ENCODE data around the gene SHROOM3. TPM values are rescaled to one million over a fixed set of nuclear protein-coding genes. Genes with fewer than 3 reads are reported as not detected.
A peak's percentile ranks its signal among the peaks of the same experiment; 100 is the strongest.

The SHROOM3 gene
- total RNA-seq, 1 experiment from 2014 or later: 27.6 TPM

DNA sequence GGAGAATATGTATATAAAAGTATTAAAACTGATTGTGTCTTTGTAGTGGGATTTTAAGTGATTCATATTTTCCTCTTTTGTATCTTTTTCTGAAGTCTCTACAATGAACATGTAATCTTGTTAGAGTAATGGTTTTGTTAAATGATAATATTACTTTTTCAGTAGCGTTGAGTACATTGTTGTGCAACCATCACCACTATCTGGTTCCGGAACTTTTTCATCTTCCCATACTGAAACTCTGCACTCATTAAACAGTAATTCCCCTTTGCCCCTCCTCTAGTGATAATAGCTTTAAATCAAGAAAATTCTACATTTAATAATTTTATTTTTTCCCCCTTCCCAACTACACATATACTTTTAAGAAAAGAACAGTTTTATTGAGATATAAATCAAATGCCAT lies 23.3 kb downstream of the SHROOM3 start:
- H3K9me3 ChIP-seq (ENCODE audit: control insufficient read depth, low read depth, low read length): peaks cover 5% of the 10 kb centered on the region
- H3K23ac ChIP-seq (ENCODE audit: insufficient read length, low read depth, low read length): no peak overlapping the region
- no peaks in the 10 kb centered on the region for H3K79me2 ChIP-seq (ENCODE audit: insufficient read depth, low read length)
- no peak overlapping the region for H2BK20ac ChIP-seq (ENCODE audit: low read depth, low read length, poor library complexity, severe bottlenecking)
- H3K4me2 ChIP-seq (ENCODE audit: insufficient read depth, insufficient read length, low read length): no peak overlapping the region
- Mint-ChIP-seq H3K9me3 (peaks cover 7 to 18% of the 10 kb centered on the region in 2 experiments), H3K36me3 (ENCODE audit: insufficient read depth in 1 of 3, low read depth in 3 of 3) (peaks cover 8 to 19% (median 18%) of the 10 kb centered on the region in 3 experiments), H3K4me3 (no peak overlapping the region), H3K27ac (peak overlapping the region; percentile 47 to 98 (median 97); a peak in 6 of 7 replicates), H3K27me3 (ENCODE audit: low read depth) (no peaks in the 10 kb centered on the region), H3K4me1 (peaks cover 34 to 37% of the 10 kb centered on the region in 2 experiments)
- H3K27me3 ChIP-seq (ENCODE audit: insufficient read depth, low read length): no peaks in the 10 kb centered on the region
- peak overlapping the region; percentile 67 for H3T11ph ChIP-seq (ENCODE audit: low read length)
- peaks cover 4% of the 10 kb centered on the region; the same call in 1 of the 2 replicates for H3K4me1 ChIP-seq (ENCODE audit: insufficient read depth, low read length)
- H4K91ac ChIP-seq (ENCODE audit: insufficient read length, low read depth, low read length): no peak overlapping the region
- no peak overlapping the region for H3K18ac ChIP-seq (ENCODE audit: insufficient read length, low read depth, low read length)
- DNase-seq: no peak
- H2AK5ac ChIP-seq (ENCODE audit: insufficient read length, low read length): no peak overlapping the region
- H2AFZ ChIP-seq (ENCODE audit: low read length): no peak overlapping the region
- H2BK15ac ChIP-seq (ENCODE audit: low read depth, low read length): no peak overlapping the region
- H3K79me1 ChIP-seq (ENCODE audit: insufficient read depth, low read depth, low read length, poor library complexity, severe bottlenecking): no peaks in the 10 kb centered on the region
- no peaks in the 10 kb centered on the region for H3K23me2 ChIP-seq (ENCODE audit: insufficient read length, low read depth, low read length, poor library complexity, severe bottlenecking)
- no peak overlapping the region for H2BK120ac ChIP-seq (ENCODE audit: low read depth, low read length, poor library complexity, severe bottlenecking)
- WGBS (ENCODE audit: extremely low coverage, insufficient read length, low lambda C conversion rate): no CpG with 5 or more reads among the region's 2 CpGs
- H2BK12ac ChIP-seq (ENCODE audit: insufficient read length, low read depth, low read length): no peak overlapping the region
- no peak overlapping the region for H4K8ac ChIP-seq (replicated peaks; ENCODE audit: insufficient read length, low read depth, low read length)
- TF ChIP-seq, protein P1, sequence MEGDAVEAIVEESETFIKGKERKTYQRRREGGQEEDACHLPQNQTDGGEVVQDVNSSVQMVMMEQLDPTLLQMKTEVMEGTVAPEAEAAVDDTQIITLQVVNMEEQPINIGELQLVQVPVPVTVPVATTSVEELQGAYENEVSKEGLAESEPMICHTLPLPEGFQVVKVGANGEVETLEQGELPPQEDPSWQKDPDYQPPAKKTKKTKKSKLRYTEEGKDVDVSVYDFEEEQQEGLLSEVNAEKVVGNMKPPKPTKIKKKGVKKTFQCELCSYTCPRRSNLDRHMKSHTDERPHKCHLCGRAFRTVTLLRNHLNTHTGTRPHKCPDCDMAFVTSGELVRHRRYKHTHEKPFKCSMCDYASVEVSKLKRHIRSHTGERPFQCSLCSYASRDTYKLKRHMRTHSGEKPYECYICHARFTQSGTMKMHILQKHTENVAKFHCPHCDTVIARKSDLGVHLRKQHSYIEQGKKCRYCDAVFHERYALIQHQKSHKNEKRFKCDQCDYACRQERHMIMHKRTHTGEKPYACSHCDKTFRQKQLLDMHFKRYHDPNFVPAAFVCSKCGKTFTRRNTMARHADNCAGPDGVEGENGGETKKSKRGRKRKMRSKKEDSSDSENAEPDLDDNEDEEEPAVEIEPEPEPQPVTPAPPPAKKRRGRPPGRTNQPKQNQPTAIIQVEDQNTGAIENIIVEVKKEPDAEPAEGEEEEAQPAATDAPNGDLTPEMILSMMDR (conservative IDR thresholded peaks at IDR 0.05): no peak
- peak overlapping the region; percentile 96 for H3K27ac ChIP-seq (ENCODE audit: insufficient read length, low read depth, low read length)
- no peak overlapping the region for H3K56ac ChIP-seq (ENCODE audit: insufficient read length, low read depth, low read length)
- no peak overlapping the region for H4K5ac ChIP-seq (ENCODE audit: insufficient read length, low read depth, low read length)
- no peak overlapping the region for H2BK5ac ChIP-seq (ENCODE audit: insufficient read length, low read length)
- no peak overlapping the region for H3K9ac ChIP-seq (ENCODE audit: extremely low read depth, insufficient read length, low read length)
- H4K20me1 ChIP-seq (ENCODE audit: control insufficient read depth, insufficient read depth, insufficient read length): no peaks in the 10 kb centered on the region
- no peak overlapping the region for H3K4ac ChIP-seq (ENCODE audit: low read depth, low read length)
- no peak overlapping the region for H3K14ac ChIP-seq (ENCODE audit: insufficient read depth, low read length)
